Peyer's patch (tissue), 4 donors: ENCODE data around the gene CNTN2.

ENCODE experiments used
- CTCF ChIP-seq, 6 experiments: fragments of 450-650 bp in 4 of 6; fragments of 200-600 bp in 2 of 6; sonication (generic) in 1 of 6; IDR thresholded peaks; one replicate each; pipeline ENCODE4 v1.5.1; 2017 to 2019; ENCODE audit warnings: antibody characterized with exemption in 6 of 6, mild to moderate bottlenecking in 3 of 6, moderate library complexity in 1 of 6
- POLR2A ChIP-seq, 2 donors: fragments of 450-650 bp; IDR thresholded peaks; one replicate each; pipeline ENCODE4 v1.5.1; 2017; ENCODE audit warnings: antibody characterized with exemption in 2 of 2, mild to moderate bottlenecking in 2 of 2, moderate library complexity in 2 of 2

DNA sequence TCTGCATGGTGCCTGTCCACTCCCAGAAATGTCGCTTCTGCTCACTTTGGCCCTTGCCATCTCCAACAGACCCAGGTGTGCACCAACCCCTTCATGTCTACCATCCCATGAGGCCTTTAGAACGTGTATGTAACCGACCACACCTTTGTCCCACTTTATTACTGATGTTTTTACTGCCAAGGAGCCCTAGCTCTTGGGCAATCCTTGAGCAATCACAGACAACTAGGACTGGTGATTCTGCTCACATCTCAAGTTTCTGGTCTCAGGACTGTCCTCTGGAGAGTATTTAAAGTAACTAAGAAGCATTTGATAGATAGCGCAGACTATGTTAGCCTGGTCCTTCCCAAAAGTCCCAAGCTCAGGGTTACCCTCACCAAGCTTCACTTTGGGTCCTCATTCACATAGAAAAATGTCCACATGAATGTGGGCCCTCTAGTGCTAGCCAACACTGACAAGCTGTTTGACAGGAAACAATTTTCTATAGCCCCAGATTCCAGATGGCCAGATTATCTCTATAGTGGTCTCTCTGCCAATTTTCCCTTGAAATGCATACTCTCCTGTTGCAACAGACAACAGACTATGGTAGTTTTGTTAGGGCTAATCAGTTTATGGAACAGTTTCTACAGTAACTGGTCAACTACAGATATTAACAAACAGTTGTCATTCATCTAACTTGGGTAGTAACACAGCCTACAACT lies 48.2 kb downstream of the CNTN2 start:
- TF ChIP-seq CTCF (IDR thresholded peaks at IDR 0.05) = no peak
- TF ChIP-seq POLR2A (IDR thresholded peaks at IDR 0.05) = no peak
